ENCODE measurements around the gene NPAT.
"Not testable (repeated sequence)": the region's sequence is repeated elsewhere in the genome, so short reads cannot be mapped to it uniquely, and the experiment has no call there.

Gene NPAT

GRCh38 chr11:108147150-108147549 is 75.3 kb downstream of the NPAT start:
- TF ChIP-seq CTCF (IDR thresholded peaks at IDR 0.05; ENCODE audit: control insufficient read depth, insufficient read depth, low read depth, low read length, missing control alignments): no peak
- DNase-seq (ENCODE audit: low read depth): no peak
- no peak overlapping the region for H3K4me3 ChIP-seq (ENCODE audit: control insufficient read depth, low read depth, low read length)

- no peak for DNase-seq (ENCODE audit: low read depth)
- no peak for TF ChIP-seq CTCF (IDR thresholded peaks at IDR 0.05; ENCODE audit: control insufficient read depth, insufficient read depth, low read depth, low read length, missing control alignments)
- no peak overlapping the region for H3K4me3 ChIP-seq (ENCODE audit: control insufficient read depth, low read depth, low read length)
These were observed 77.8 kb downstream of the NPAT start for GRCh38 chr11:108144615-108145014.

- DNase-seq (ENCODE audit: low read depth): no peak
- no peak overlapping the region for H3K4me3 ChIP-seq (ENCODE audit: control insufficient read depth, low read depth, low read length)
- no peak for TF ChIP-seq CTCF (IDR thresholded peaks at IDR 0.05; ENCODE audit: control insufficient read depth, insufficient read depth, low read depth, low read length, missing control alignments)
These were observed 80.1 kb downstream of the NPAT start for GRCh38 chr11:108142304-108142703.

DNA sequence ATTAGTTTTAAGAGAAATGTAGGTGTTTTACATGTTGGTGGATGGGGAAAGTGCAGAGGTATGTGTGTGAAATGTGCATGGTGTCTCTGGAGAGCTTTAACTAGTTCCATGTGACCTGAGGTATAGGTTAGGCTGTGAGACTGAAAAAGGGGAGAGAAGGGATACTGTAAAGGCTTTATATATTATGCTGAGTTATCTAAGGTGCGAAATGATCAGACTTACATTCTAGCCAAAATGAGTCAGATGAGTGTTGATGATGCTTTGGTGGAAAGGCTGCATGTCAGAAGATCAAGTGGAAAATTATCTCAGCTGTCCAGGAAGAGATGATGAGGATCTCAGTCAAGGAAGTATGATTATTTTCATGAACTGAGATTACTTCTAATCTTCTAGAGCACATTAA is 85.2 kb downstream of the NPAT start:
- TF ChIP-seq CTCF (IDR thresholded peaks at IDR 0.05; ENCODE audit: control insufficient read depth, insufficient read depth, low read depth, low read length, missing control alignments): no peak
- no peak overlapping the region for H3K4me3 ChIP-seq (ENCODE audit: control insufficient read depth, low read depth, low read length)
- DNase-seq (ENCODE audit: low read depth): no peak

DNA sequence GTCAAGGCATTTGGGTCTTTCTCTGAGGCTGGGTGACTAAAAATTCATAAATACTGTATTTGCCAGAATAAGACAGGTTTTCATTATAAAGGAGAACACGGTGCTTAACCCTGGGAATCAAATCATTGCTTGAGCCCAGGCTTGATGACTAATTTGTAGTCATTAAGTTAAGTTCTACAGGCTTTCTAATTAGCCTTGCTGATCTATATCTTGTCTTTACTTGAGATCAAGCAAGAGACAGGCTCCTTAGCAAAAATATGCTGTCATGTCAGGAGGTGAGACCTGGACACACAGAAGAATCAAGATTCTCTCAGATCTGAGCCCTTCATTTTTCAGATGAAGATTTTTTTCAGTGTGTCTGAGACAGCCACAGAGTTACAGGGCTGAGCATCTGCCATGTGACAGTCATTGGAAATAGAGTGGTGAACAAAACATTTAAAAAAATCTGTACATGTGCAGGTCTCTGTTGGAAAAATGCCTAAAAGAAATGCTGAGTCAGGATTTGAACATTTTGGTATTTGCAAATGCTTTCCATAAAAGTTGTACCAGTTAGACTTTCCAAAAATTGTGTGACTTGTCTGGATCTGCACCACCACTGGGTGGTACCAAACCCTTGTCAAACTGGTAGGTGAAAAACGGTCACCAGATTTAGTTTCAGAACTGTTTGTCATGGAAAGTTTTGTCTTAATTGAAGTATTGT is 86.4 kb downstream of the NPAT start:
- no peak overlapping the region for H3K4me3 ChIP-seq (ENCODE audit: control insufficient read depth, low read depth, low read length)
- DNase-seq (ENCODE audit: low read depth): no peak
- TF ChIP-seq CTCF (IDR thresholded peaks at IDR 0.05; ENCODE audit: control insufficient read depth, insufficient read depth, low read depth, low read length, missing control alignments): peak; percentile 18

DNA sequence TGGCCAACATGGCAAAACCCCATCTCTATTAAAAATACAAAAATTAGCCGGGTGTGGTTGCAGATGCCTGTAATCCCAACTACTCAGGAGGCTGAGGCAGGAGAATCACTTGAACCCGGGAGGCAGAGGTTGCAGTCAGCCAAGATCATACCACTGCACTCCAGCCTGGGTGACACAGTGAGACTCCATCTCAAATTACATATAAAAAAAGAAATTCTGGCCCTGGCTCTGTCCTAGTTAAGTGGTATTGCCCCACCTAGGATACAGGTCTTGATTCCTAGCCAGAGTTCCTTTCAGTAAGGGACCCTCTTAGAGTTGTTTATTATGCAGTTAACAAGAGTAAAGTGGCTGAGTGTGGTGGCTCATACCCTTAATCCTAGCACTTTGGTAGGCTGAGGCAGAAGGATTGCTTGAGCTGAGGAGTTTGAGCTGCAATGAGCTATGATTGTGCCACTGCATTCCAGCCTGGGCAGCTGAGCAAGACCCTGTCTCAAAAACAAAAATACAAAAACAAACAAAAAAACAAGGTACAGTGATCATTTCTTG is 89.4 kb downstream of the NPAT start:
- H3K4me3 ChIP-seq (ENCODE audit: control insufficient read depth, low read depth, low read length); DNase-seq (ENCODE audit: low read depth): not testable (repeated sequence)

DNA sequence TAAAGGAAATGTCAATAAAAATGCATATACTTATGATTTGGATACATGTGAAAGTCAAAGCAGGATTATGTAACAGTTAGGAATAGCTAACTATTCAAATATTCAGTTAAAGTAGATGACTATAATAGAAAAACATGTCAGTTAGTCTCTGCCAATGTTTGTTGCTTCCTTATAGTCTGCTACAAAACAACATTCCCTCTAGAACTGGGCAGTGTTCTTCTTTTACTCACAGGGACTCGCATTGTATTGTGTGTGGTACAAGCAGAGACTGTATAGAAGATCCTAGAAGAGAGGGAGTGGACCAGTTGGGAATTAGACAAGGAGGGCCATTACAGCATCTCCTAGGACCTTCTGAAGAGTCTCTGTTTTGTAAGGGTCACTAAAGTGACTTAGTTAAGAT is 90.4 kb downstream of the NPAT start:
- no peak overlapping the region for H3K4me3 ChIP-seq (ENCODE audit: control insufficient read depth, low read depth, low read length)
- no peak for TF ChIP-seq CTCF (IDR thresholded peaks at IDR 0.05; ENCODE audit: control insufficient read depth, insufficient read depth, low read depth, low read length, missing control alignments)
- DNase-seq (ENCODE audit: low read depth): no peak
